Urinary bladder (tissue), 4 donors: ENCODE data around the gene PRDM16. TPM values are rescaled to one million over a fixed set of nuclear protein-coding genes. Genes with fewer than 3 reads are reported as not detected.

Experiments
- DNase-seq: peaks from one replicate; pipeline ENCODE4 v3.0.0-alpha.2; 2015; ENCODE audit errors: extremely low spot score
- H3K27ac ChIP-seq: one replicate; pipeline ENCODE4 v1.5.1; 2013; ENCODE audit warnings: low read depth, mild to moderate bottlenecking, moderate library complexity
- H3K36me3 ChIP-seq: one replicate; pipeline ENCODE4 v1.6.1; 2013; ENCODE audit warnings: mild to moderate bottlenecking, moderate library complexity; ENCODE audit not compliant: insufficient read depth
- H3K4me1 ChIP-seq: one replicate; pipeline ENCODE4 v1.6.1; 2013; ENCODE audit warnings: mild to moderate bottlenecking, moderate library complexity; ENCODE audit not compliant: insufficient read depth
- H3K4me3 ChIP-seq: one replicate; pipeline ENCODE4 v1.5.1; 2013; ENCODE audit warnings: low read depth, low read length
- WGBS: extraction: QIAGEN DNeasy Blood & Tissue Kit; methylation state at CpG from one replicate; pipeline ENCODE4 v1.1.7; 2013; 5-methylcytosine and 5-hydroxymethylcytosine counted together
- polyA plus RNA-seq: library from polyadenylated mRNA; stranded (reverse); fragments of 200-250 nt; gene quantifications from one replicate; pipeline ENCODE4 v1.2.3, GENCODE V29; 2013
- total RNA-seq: library from RNA; depleted of rRNA; stranded (reverse); fragments of >200 nt; gene quantifications from one replicate; pipeline ENCODE4 v1.2.3, GENCODE V29; 2014
- donor health status: healthy with polysubstance abuse.
- donor health status: healthy.

PRDM16 gene
- total and polyA plus RNA-seq, 2 donors = 2.8 to 3.7 TPM

- H3K36me3 ChIP-seq = no peaks in the 10 kb centered on the region
- no peaks in the 10 kb centered on the region for H3K4me1 ChIP-seq
- no peak overlapping the region for H3K27ac ChIP-seq
- no peak for DNase-seq
- 77% methylated on average over 17 of the region's 17 CpGs for WGBS
- no peak overlapping the region for H3K4me3 ChIP-seq
Measured at GRCh38 chr1:3290438-3290837, 221.4 kb downstream of the PRDM16 start.

GRCh38 chr1:3290915-3291314, 221.9 kb downstream of the PRDM16 start:
- no peak overlapping the region for H3K27ac ChIP-seq
- no peaks in the 10 kb centered on the region for H3K36me3 ChIP-seq
- no peak for DNase-seq
- WGBS = 74% methylated on average over 15 of the region's 15 CpGs
- no peaks in the 10 kb centered on the region for H3K4me1 ChIP-seq
- no peak overlapping the region for H3K4me3 ChIP-seq

DNA sequence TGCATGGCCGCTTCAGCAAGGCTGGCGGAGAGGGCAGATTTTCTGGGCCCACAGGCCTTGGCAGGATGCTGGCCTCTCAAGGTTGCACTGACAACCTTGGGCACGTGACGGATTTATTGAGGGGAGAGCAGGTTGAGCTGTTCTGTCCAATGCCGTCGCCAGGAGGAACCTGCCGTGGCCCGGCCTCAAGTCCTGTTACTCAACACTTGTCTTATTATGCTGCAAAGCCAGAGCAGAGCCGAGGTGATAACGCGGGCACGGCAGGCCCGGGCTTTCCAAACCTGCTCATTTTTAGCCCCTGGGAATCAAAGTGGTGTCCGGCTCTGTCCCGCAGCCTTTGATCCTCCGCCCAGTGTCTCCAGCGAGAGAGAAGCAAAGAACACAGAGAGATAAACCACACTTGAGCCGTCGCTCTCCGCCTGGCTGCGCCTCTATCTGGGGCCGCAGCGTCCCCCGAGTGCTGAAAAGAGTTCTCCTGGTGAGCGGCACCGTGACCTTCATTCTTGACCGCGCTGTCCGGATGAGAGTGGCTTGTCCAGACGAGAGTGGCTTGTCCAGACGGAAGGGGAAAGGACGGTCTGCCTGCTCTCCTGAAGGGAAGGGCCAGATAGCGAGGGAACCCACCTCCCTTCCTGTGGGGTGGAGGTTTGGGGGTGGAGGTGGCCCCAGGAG, 223.2 kb downstream of the PRDM16 start:
- no peak overlapping the region for H3K27ac ChIP-seq
- no peaks in the 10 kb centered on the region for H3K36me3 ChIP-seq
- WGBS = 74% methylated on average over 33 of the region's 33 CpGs
- H3K4me3 ChIP-seq = no peak overlapping the region
- DNase-seq = no peak
- no peaks in the 10 kb centered on the region for H3K4me1 ChIP-seq

DNA sequence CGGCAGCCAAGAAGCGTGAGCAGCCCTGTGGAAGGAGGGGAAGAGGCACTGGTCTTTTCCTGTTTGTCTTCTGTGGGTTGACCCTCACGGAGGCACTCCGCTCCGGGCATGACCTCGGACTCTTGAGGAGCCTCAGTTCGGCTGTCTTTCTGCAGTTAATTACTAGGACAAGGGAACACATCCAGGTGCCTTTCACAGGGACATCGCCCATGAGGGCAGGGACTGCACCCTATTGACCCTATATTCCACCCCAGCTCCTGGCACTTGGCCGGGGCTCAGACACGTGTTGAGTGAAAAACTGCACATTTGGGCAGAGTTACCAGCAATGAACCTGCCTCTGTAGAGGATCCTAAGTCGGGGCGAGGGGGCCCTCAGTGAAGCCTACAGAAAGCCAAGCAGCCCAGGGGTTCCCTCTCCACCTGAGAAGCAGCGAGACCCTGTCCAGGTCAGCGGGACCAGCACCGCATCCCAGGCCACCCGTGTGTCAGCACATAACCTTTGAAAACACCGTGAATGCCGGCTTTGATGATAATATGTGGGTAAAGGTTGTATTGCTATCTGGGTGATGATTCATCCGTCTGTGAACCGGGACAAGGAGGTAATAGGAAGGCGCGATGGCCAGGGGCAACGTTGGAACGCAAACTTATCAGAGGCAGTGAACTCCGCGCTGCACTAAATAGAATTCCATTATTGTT, 224.0 kb downstream of the PRDM16 start:
- H3K27ac ChIP-seq = no peak overlapping the region
- no peak overlapping the region for H3K4me3 ChIP-seq
- 80% methylated on average over 26 of the region's 26 CpGs for WGBS
- DNase-seq = no peak
- no peaks in the 10 kb centered on the region for H3K4me1 ChIP-seq
- no peaks in the 10 kb centered on the region for H3K36me3 ChIP-seq

- no peak overlapping the region for H3K4me3 ChIP-seq
- H3K36me3 ChIP-seq = no peaks in the 10 kb centered on the region
- H3K27ac ChIP-seq = no peak overlapping the region
- 77% methylated on average over 23 of the region's 23 CpGs for WGBS
- DNase-seq = no peak
- no peaks in the 10 kb centered on the region for H3K4me1 ChIP-seq
Measured at GRCh38 chr1:3293563-3294080, 224.6 kb downstream of the PRDM16 start.

- Histone ChIP-seq H3K36me3 (no peaks in the 10 kb centered on the region), H3K27ac (no peak overlapping the region), H3K4me1 (no peaks in the 10 kb centered on the region), H3K4me3 (no peak overlapping the region)
- no peak for DNase-seq
- 82% methylated on average over 13 of the region's 13 CpGs for WGBS
Measured at GRCh38 chr1:3294450-3294849, 225.4 kb downstream of the PRDM16 start.

DNA sequence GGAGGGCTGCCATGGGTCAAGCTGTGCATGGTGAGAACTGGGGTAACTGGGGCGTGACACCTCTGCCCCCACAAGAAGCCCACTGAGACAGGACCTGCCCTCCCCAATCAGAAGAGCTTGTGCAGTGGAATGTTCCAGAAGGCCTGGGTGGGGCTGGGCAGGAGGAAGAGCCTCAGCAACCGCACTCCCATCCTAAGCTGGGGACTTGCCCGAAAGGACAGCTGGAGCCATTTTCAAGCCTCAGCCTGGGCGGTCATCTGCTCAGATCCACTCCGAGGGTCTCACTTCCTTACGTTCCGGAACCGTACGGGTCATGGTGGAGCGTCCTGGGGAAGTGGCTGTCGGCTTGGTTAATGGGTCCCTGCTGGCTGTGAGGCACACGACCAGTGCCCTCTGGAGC, 226.8 kb downstream of the PRDM16 start:
- no peak for DNase-seq
- 83% methylated on average over 12 of the region's 12 CpGs for WGBS
- Histone ChIP-seq H3K4me1 (no peaks in the 10 kb centered on the region), H3K27ac (no peak overlapping the region), H3K4me3 (no peak overlapping the region), H3K36me3 (no peaks in the 10 kb centered on the region)

DNA sequence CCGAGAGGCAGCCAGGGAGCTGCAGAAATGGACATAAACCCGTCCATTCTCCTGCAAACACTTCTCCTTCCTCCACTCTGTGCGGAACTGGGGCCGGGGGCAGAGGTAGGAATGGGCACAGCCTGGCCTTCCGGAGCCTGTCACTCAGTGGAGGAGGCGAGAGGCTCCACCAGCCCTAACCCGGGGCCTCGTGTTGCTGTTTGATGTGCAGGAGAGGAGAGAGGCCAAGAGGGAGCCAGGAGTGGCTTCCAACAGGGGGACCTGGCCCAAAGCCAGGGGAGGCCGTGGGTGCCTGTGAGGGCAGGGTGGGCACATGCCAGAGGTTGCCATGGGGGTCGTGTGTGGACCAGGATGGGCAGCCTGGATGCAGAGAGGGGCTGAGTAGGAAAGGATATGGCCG, 227.3 kb downstream of the PRDM16 start:
- WGBS = 48% methylated on average over 11 of the region's 11 CpGs
- DNase-seq = no peak
- H3K27ac ChIP-seq = no peak overlapping the region
- H3K4me1 ChIP-seq = no peaks in the 10 kb centered on the region
- H3K36me3 ChIP-seq = no peaks in the 10 kb centered on the region
- H3K4me3 ChIP-seq = no peak overlapping the region

GRCh38 chr1:3296826-3297225, 227.8 kb downstream of the PRDM16 start:
- Histone ChIP-seq H3K27ac (no peak overlapping the region), H3K36me3 (no peaks in the 10 kb centered on the region), H3K4me1 (no peaks in the 10 kb centered on the region), H3K4me3 (no peak overlapping the region)
- no peak for DNase-seq
- 75% methylated on average over 16 of the region's 16 CpGs for WGBS

DNA sequence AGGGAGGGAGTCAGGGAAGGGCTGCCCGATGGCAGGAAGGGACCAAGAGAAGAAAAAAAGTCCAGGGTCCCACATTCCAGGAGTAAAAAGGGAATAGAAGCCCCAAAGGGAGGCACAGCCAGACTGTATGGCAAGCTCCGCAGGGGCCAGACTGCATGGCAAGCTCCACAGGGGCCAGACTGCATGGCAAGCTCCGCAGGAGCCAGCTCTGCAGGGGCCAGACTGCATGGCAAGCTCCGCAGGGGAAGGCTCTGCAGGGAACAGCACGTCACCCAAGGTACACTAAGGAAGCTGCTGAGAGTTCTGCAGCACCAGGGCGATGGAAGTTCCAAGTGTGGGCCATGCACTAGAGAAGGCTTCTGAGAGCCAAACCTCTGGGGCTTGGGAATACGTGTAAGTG, 228.8 kb downstream of the PRDM16 start:
- Histone ChIP-seq H3K27ac (no peak overlapping the region), H3K4me3 (no peak overlapping the region), H3K36me3 (no peaks in the 10 kb centered on the region), H3K4me1 (no peaks in the 10 kb centered on the region)
- DNase-seq = no peak
- WGBS = 85% methylated on average over 7 of the region's 7 CpGs

DNA sequence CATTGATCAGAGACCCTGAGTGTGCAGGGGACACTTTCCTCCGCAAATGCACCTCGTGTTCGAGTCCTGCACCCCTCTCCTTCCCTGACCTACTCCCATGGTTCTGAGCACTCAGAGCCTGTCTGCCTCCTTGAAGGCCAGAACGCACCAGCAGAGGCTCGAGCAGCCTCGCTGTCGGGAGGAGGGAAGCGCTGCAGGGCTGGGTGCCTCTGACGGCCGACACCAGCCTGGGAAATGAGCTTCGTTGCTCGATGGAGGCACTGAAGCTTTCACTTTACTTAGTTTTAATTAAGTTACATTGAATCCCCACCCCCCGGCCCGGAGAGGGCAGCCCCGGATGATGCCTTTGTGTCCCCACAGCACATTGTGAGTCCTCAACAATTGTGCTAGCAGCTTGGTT, 229.2 kb downstream of the PRDM16 start:
- WGBS = 90% methylated on average over 15 of the region's 15 CpGs
- no peak for DNase-seq
- no peaks in the 10 kb centered on the region for H3K36me3 ChIP-seq
- no peak overlapping the region for H3K4me3 ChIP-seq
- H3K4me1 ChIP-seq = no peaks in the 10 kb centered on the region
- no peak overlapping the region for H3K27ac ChIP-seq

DNA sequence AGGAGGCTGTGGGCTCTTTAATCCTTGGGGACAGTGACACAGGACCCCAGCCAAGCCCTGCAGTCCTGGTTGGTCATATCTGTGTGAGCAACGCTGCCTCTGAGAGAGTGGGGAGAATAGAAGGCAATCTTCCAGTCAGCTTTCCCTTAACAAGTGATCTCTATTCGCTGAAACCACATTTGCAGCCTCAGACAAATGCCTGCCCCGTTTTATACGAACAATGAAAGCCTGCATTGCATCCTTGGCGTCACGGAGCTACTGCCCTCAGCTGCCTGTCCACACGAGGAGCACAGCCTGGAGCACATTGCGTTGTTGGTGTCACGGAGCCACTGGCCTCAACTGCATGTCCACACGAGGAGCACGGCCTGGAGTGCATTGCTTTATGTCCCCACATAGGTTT, 235.2 kb downstream of the PRDM16 start:
- DNase-seq = no peak
- WGBS = 69% methylated on average over 11 of the region's 11 CpGs
- Histone ChIP-seq H3K27ac (no peak overlapping the region), H3K4me1 (no peaks in the 10 kb centered on the region), H3K36me3 (no peaks in the 10 kb centered on the region), H3K4me3 (no peak overlapping the region)

DNA sequence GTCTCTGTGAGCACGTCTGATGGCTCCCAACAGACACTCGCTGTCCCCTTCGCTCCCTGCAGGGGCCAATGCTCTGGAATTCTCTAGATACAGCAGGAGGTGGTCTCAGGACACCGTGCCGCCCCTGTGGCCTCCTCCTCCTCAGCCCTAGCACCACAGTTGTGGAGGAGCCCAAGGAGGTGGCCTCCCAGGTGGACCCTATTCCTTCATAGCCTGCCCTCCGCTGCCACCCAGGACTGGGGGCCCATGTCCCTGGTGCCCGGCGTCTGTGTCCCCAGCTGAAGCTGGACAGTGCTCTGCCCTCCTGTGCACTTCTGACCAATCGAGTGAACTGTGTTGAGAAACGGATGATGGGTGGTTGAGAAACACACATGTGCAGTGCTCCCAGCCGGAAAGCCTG, 235.7 kb downstream of the PRDM16 start:
- DNase-seq = no peak
- Histone ChIP-seq H3K4me1 (no peaks in the 10 kb centered on the region), H3K27ac (no peak overlapping the region), H3K36me3 (no peaks in the 10 kb centered on the region), H3K4me3 (no peak overlapping the region)
- WGBS = 80% methylated on average over 11 of the region's 11 CpGs

DNA sequence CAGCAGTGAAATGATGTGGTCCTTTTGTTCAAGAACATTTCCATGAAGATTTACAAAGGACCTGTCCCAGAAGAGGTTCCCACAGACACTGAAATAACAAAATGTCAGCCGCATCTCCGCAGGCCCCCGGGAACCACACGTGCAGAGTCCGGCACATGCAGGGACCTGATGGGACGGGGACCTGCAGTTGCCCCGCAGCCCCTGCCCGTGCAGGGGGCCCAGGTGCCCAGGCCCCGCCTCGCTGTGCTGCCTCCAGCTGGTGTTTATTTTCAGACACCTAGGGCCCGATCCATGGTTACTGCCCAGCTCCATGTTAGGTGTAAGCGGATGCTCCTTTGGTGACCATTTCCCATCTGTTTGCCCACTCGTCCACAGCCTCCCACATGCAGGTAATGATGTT, 236.2 kb downstream of the PRDM16 start:
- Histone ChIP-seq H3K4me3 (no peak overlapping the region), H3K36me3 (no peaks in the 10 kb centered on the region), H3K27ac (no peak overlapping the region), H3K4me1 (no peaks in the 10 kb centered on the region)
- WGBS = 77% methylated on average over 13 of the region's 13 CpGs
- DNase-seq = no peak
